Stimulated activated naive B cell treated with anti-CD40 and anti-IgM and Interleukin-4, amounts not matched to agents 10 μg/mL and 1 μg/mL and 100 μg/mL, for 72 hours (primary cell): ENCODE measurements around the gene CTBP1.

ENCODE experiments used
- ATAC-seq, 2 donors: fragments of 150-1000 bp; cut with Tn5 transposase; replicated peaks; 2 replicates each; pipeline ENCODE4 v1.10.0; 2021; ENCODE audit warnings: moderate library complexity in 1 of 2
- DNase-seq: peaks from one replicate; pipeline ENCODE4 v3.0.0; 2021
- H3K27ac Mint-ChIP-seq: one replicate; pipeline ENCODE4 v1.8.0; 2022; ENCODE audit warnings: mild to moderate bottlenecking, mixed read lengths
- H3K27me3 Mint-ChIP-seq, 2 donors: one replicate each; pipeline ENCODE4 v1.8.0; 2022; ENCODE audit warnings: mixed read lengths in 2 of 2
- H3K36me3 Mint-ChIP-seq, 2 donors: one replicate each; pipeline ENCODE4 v1.8.0; 2022; ENCODE audit warnings: mixed read lengths in 2 of 2, mild to moderate bottlenecking in 1 of 2
- H3K4me1 Mint-ChIP-seq, 2 donors: one replicate each; pipeline ENCODE4 v1.8.0; 2022; ENCODE audit warnings: mixed read lengths in 2 of 2, mild to moderate bottlenecking in 1 of 2
- H3K4me3 Mint-ChIP-seq, 2 donors: one replicate each; pipeline ENCODE4 v1.8.0; 2022; ENCODE audit warnings: mild to moderate bottlenecking in 2 of 2, mixed read lengths in 2 of 2, moderate library complexity in 1 of 2
- H3K9me3 Mint-ChIP-seq, 2 donors: one replicate each; pipeline ENCODE4 v1.8.0; 2022; ENCODE audit warnings: mixed read lengths in 2 of 2, mild to moderate bottlenecking in 1 of 2

CTBP1 gene

GRCh38 chr4:1213336-1213995 lies 35.5 kb downstream of the CTBP1 start:
- Mint-ChIP-seq H3K27me3 (no peaks in the 10 kb centered on the region), H3K4me1 (peaks cover 26 to 39% of the 10 kb centered on the region in 2 donors), H3K36me3 (peaks cover 54 to 56% of the 10 kb centered on the region in 2 donors), H3K27ac (no peak overlapping the region), H3K4me3 (no peak overlapping the region), H3K9me3 (no peaks in the 10 kb centered on the region)
- no peak for ATAC-seq
- no peak for DNase-seq

GRCh38 chr4:1212546-1213335 lies 36.2 kb downstream of the CTBP1 start:
- peaks cover 22 to 34% of the 10 kb centered on the region in 2 donors for H3K4me1 Mint-ChIP-seq
- peaks cover 50 to 53% of the 10 kb centered on the region in 2 donors for H3K36me3 Mint-ChIP-seq
- no peaks in the 10 kb centered on the region for H3K9me3 Mint-ChIP-seq
- H3K4me3 Mint-ChIP-seq: no peak overlapping the region
- DNase-seq (no peak), ATAC-seq (no peak)
- no peaks in the 10 kb centered on the region for H3K27me3 Mint-ChIP-seq
- peak overlapping the region; percentile 47 for H3K27ac Mint-ChIP-seq

- Mint-ChIP-seq H3K36me3 (peaks cover 43 to 47% of the 10 kb centered on the region in 2 donors), H3K4me3 (no peak overlapping the region), H3K27ac (peak overlapping the region; percentile 47), H3K9me3 (no peaks in the 10 kb centered on the region), H3K4me1 (peaks cover 15 to 27% of the 10 kb centered on the region in 2 donors), H3K27me3 (no peaks in the 10 kb centered on the region)
- DNase-seq (no peak), ATAC-seq (no peak)
These were observed 36.9 kb downstream of the CTBP1 start for GRCh38 chr4:1211891-1212545.

- Mint-ChIP-seq H3K36me3 (peaks cover 41 to 44% of the 10 kb centered on the region in 2 donors), H3K4me3 (no peak overlapping the region), H3K27ac (peak overlapping the region; percentile 56), H3K4me1 (peaks cover 9 to 26% of the 10 kb centered on the region in 2 donors), H3K9me3 (no peaks in the 10 kb centered on the region), H3K27me3 (no peaks in the 10 kb centered on the region)
- ATAC-seq: no peak
- no peak for DNase-seq
These were observed 37.6 kb downstream of the CTBP1 start for GRCh38 chr4:1211371-1211770.

DNA sequence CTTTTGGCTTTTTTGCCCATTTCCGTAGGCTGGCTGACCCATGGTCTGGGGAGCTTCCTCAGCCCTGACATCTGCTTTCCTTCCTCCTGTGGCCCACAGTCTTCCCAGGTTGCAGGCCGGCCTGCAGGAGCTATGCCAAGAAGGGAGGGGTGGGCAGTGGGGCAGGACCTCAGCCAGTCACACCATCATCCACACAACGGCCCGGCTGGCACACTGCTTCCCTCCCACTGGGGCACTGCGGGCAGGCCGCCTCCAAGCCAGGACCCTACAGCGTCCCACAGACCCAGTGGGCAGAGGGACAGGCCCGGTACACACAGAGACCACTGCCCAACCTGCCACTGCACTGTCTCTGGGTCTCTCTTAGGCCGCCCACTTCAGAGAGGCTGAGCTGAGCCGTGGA lies 38.0 kb downstream of the CTBP1 start:
- H3K9me3 Mint-ChIP-seq: no peaks in the 10 kb centered on the region
- peaks cover 41 to 43% of the 10 kb centered on the region in 2 donors for H3K36me3 Mint-ChIP-seq
- DNase-seq: no peak
- no peak for ATAC-seq
- no peak overlapping the region for H3K4me3 Mint-ChIP-seq
- no peaks in the 10 kb centered on the region for H3K27me3 Mint-ChIP-seq
- H3K4me1 Mint-ChIP-seq: peaks cover 8 to 25% of the 10 kb centered on the region in 2 donors
- H3K27ac Mint-ChIP-seq: no peak overlapping the region

- H3K4me3 Mint-ChIP-seq: no peak overlapping the region
- no peaks in the 10 kb centered on the region for H3K9me3 Mint-ChIP-seq
These were observed 38.6 kb downstream of the CTBP1 start for GRCh38 chr4:1210241-1210841.

GRCh38 chr4:1209821-1210220 lies 39.1 kb downstream of the CTBP1 start:
- H3K27me3 Mint-ChIP-seq: no peaks in the 10 kb centered on the region
- no peaks in the 10 kb centered on the region for H3K9me3 Mint-ChIP-seq
- ATAC-seq (no peak), DNase-seq (no peak)
- peaks cover 35 to 37% of the 10 kb centered on the region in 2 donors for H3K36me3 Mint-ChIP-seq
- H3K4me1 Mint-ChIP-seq: peaks cover 5 to 20% of the 10 kb centered on the region in 2 donors
- no peak overlapping the region for H3K27ac Mint-ChIP-seq
- no peak overlapping the region for H3K4me3 Mint-ChIP-seq

More at GRCh38 chr4:1210241-1210841, 38.6 kb downstream of the CTBP1 start:
- no peak overlapping the region for H3K27ac Mint-ChIP-seq
- peaks cover 37 to 38% of the 10 kb centered on the region in 2 donors for H3K36me3 Mint-ChIP-seq
- peaks cover 6 to 24% of the 10 kb centered on the region in 2 donors for H3K4me1 Mint-ChIP-seq
- H3K27me3 Mint-ChIP-seq: no peaks in the 10 kb centered on the region
- ATAC-seq (no peak), DNase-seq (no peak)

GRCh38 chr4:1208970-1209704 lies 39.8 kb downstream of the CTBP1 start:
- DNase-seq (no peak), ATAC-seq (no peak)
- H3K4me1 Mint-ChIP-seq: peaks cover 8 to 27% of the 10 kb centered on the region in 2 donors
- H3K27ac Mint-ChIP-seq: peak overlapping the region; percentile 37
- peaks cover 0 to 2% of the 10 kb centered on the region in 2 donors for H3K9me3 Mint-ChIP-seq
- peaks cover 41 to 42% of the 10 kb centered on the region in 2 donors for H3K36me3 Mint-ChIP-seq
- peak overlapping the region in 1 of 2 donors; percentile 7 for H3K4me3 Mint-ChIP-seq
- no peaks in the 10 kb centered on the region for H3K27me3 Mint-ChIP-seq

DNA sequence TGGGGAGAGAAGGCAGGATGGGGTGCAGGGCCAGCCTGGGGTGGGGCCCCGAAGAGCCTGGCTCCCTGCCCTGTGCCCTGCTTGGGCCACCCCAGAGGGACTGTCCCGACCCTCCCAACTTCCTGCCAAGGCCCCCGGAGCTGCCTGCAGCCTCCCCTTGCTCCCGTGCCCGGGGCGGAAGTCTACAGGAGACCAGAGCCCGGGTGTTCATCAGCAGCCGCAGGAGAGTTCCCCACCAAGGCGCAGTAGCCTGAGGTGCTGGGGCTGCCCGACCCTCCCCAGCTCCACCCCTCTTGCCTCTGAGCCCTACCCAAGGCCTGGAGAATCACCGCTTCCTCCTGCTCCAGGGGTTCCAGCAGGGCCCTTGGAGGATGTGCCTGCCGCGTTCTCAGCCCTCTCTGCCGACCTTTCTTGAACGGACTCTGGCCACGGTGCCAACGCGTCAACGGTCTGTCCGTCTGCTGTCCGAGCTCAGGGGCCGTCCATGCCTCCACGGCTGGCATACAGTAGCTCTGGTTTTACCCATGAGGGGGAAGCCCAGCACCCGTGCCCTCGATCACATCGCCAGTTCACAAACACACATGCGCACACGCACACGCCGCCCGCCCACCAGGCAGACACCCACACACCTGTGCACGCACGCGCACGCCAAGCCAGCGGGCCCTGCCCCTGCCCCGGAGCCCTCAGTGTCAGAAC lies 40.5 kb downstream of the CTBP1 start:
- peak overlapping the region; percentile 37 for H3K27ac Mint-ChIP-seq
- no peaks in the 10 kb centered on the region for H3K27me3 Mint-ChIP-seq

GRCh38 chr4:1207603-1208265 lies 41.2 kb downstream of the CTBP1 start:
- Mint-ChIP-seq H3K27me3 (no peaks in the 10 kb centered on the region), H3K4me3 (no peak overlapping the region), H3K36me3 (peaks cover 32 to 40% of the 10 kb centered on the region in 2 donors), H3K4me1 (peaks cover 8 to 39% of the 10 kb centered on the region in 2 donors), H3K27ac (no peak overlapping the region), H3K9me3 (peaks cover 0 to 2% of the 10 kb centered on the region in 2 donors)
- ATAC-seq (peak in 1 of 2 donors; percentile 6), DNase-seq (no peak)

More for the DNA sequence above, 40.5 kb downstream of the CTBP1 start:
- peak; percentile 26 to 33 for ATAC-seq
- no peak for DNase-seq
- Mint-ChIP-seq H3K9me3 (peaks cover 0 to 2% of the 10 kb centered on the region in 2 donors), H3K4me3 (peak overlapping the region in 1 of 2 donors; percentile 7), H3K4me1 (peaks cover 8 to 34% of the 10 kb centered on the region in 2 donors), H3K36me3 (peaks cover 35 to 43% of the 10 kb centered on the region in 2 donors)

- Mint-ChIP-seq H3K4me1 (peaks cover 9 to 43% of the 10 kb centered on the region in 2 donors), H3K27ac (no peak overlapping the region), H3K36me3 (peaks cover 27 to 40% of the 10 kb centered on the region in 2 donors), H3K27me3 (no peaks in the 10 kb centered on the region), H3K4me3 (no peak overlapping the region), H3K9me3 (peaks cover 0 to 2% of the 10 kb centered on the region in 2 donors)
- ATAC-seq: no peak
- no peak for DNase-seq
These were observed 41.8 kb downstream of the CTBP1 start for GRCh38 chr4:1207157-1207470.

DNA sequence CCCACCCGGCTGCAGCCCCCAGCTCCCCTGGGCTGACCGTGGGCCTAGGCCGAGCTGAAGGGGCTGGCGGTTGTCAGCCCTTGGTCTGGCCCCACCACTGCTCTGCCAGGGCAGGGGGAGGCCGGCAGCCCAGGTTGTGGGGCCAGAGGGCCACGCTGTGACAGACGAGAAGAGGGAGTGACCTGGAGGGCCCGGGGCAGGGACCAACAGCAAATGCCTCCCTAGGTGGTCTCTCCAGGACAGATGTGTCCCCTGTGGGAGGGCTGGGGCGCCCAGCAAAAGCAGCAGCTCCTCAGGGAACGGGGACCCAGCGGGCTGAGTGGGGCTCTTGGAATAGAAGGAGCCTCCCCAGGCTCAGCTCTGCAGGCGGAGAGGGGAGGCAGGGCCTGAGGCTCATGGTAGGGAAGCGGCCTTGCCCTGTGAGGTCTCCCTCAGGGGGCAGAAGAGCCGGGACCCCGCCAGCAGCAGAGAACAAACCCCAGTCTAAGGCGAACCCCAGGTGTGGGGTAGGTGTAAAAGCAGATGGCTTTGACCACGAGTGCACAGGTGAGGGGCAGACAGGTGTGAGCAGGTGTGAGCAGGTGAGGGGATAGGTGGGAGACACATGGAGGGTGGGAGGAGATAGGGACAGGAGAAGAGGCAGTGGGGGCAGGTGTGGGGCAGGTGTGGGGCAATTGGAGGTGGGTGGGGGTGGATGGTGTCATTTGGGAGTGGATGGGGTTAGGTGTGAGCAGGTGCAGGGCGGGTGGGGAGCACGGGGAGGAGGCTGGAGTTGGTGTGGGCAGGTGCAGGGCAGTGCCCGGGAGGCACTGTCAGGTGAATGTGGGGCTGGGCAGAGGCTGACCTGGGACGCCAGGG lies 42.4 kb downstream of the CTBP1 start:
- Mint-ChIP-seq H3K9me3 (peaks cover 0 to 2% of the 10 kb centered on the region in 2 donors), H3K4me3 (no peak overlapping the region), H3K27me3 (no peaks in the 10 kb centered on the region), H3K4me1 (peaks cover 14 to 49% of the 10 kb centered on the region in 2 donors), H3K27ac (no peak overlapping the region), H3K36me3 (peaks cover 24 to 38% of the 10 kb centered on the region in 2 donors)
- ATAC-seq (no peak), DNase-seq (no peak)
